HepG2 (cell line): ENCODE data around the gene ZNF780B. TPM values are rescaled to one million over a fixed set of nuclear protein-coding genes. Genes with fewer than 3 reads are reported as not detected.

ENCODE experiments used
- ATAC-seq: fragments of 200-7000 bp; cut with Tn5 transposase; 3 replicates; pipeline ENCODE4 v1.9.1; 2020; ENCODE audit warnings: mild to moderate bottlenecking, moderate library complexity
- BruUV-seq: library from RNA; stranded (reverse); fragments of 400-500 nt; replicated peaks from 2 replicates; lab custom pipeline; 2021; lab: Mats Ljungman, UMichigan
- CTCF ChIA-PET: fragments of 300-600 bp; formaldehyde crosslinking; extraction: SDS; loops from one replicate; lab custom pipeline; 2021; ENCODE audit warnings: low total read pairs, inconsistent platforms, low intra/inter-chr PET ratio; lab: Yijun Ruan, JAX
- POLR2A ChIA-PET: fragments of 350-600 bp; sonication (Branson Sonifier 250); formaldehyde crosslinking; loops from one replicate; lab custom pipeline; 2020; ENCODE audit warnings: antibody characterized with exemption, inconsistent platforms; lab: Yijun Ruan, JAX
- DNase-seq: peaks from one replicate; pipeline ENCODE4 v3.0.0-alpha.2; 2015; ENCODE audit warnings: low spot score
- FAIRE-seq: peaks from 3 replicates; lab custom pipeline; 2011; peaks lifted over from hg19 to GRCh38; lab: Jason Lieb, UNC
- H2AFZ ChIP-seq: one replicate; pipeline ENCODE4 v1.6.1; 2011; ENCODE audit warnings: low read length, inconsistent platforms
- H3K27ac ChIP-seq: fragments of 300-600 bp; 3 replicates; pipeline ENCODE4 v1.8.0; 2011; ENCODE audit warnings: mixed run types, mild to moderate bottlenecking, mixed read lengths, low read length, inconsistent platforms; ENCODE audit not compliant: insufficient read depth; ENCODE audit errors: extremely low read length
- H3K27me3 ChIP-seq, 2 experiments: fragments of 200-600 bp in 1 of 2; 2 replicates in 1 of 2; 3 replicates in 1 of 2; pipeline versions ENCODE4 v1.6.0 to v1.8.0; 2011; ENCODE audit warnings: low read length in 2 of 2, mild to moderate bottlenecking in 2 of 2, moderate library complexity in 2 of 2, inconsistent platforms in 1 of 2; ENCODE audit not compliant: insufficient read depth in 2 of 2, control insufficient read depth in 1 of 2
- H3K36me3 ChIP-seq, 2 experiments: fragments of 200-600 bp in 1 of 2; replicated peaks in 1 of 2; 2 replicates in 1 of 2; 3 replicates in 1 of 2; pipeline versions ENCODE4 v1.5.1 to v1.8.0; 2011; ENCODE audit warnings: low read length in 2 of 2, inconsistent platforms in 1 of 2; ENCODE audit not compliant: insufficient read depth in 2 of 2, control insufficient read depth in 1 of 2
- H3K4me1 ChIP-seq: 2 replicates; pipeline ENCODE4 v1.5.1; 2012; ENCODE audit warnings: low read length, inconsistent platforms; ENCODE audit not compliant: insufficient read depth
- H3K4me2 ChIP-seq: 2 replicates; pipeline ENCODE4 v1.6.0; 2011; ENCODE audit warnings: low read depth, low read length, inconsistent platforms
- H3K4me3 ChIP-seq, 3 experiments: fragments of 200-600 bp in 1 of 3; sonication (generic), shearing (Covaris generic) in 1 of 3; replicated peaks in 1 of 3; 2 replicates each; pipeline ENCODE4 v1.5.1; 2011 to 2016; ENCODE audit warnings: low read length in 3 of 3, inconsistent platforms in 2 of 3, low read depth in 2 of 3, mild to moderate bottlenecking in 2 of 3, control low read depth in 1 of 3, mixed read lengths in 1 of 3; ENCODE audit not compliant: insufficient read depth in 1 of 3
- H3K79me2 ChIP-seq: one replicate; pipeline ENCODE4 v1.6.1; 2011; ENCODE audit warnings: low read length, inconsistent platforms; ENCODE audit not compliant: insufficient read depth
- H3K9ac ChIP-seq: 2 replicates; pipeline ENCODE4 v1.6.0; 2011; ENCODE audit warnings: mild to moderate bottlenecking, low read depth, low read length, inconsistent platforms; ENCODE audit not compliant: insufficient read depth
- H3K9me3 ChIP-seq: 2 replicates; pipeline ENCODE4 v1.5.1; 2012; ENCODE audit warnings: mild to moderate bottlenecking, low read length
- H4K20me1 ChIP-seq: 2 replicates; pipeline ENCODE4 v1.6.0; 2011; ENCODE audit warnings: inconsistent platforms, mild to moderate bottlenecking, low read length, moderate library complexity; ENCODE audit not compliant: insufficient read depth
- CAMTA2 ChIP-seq: sonication (generic); formaldehyde crosslinking; IDR thresholded peaks from 2 replicates; pipeline ENCODE4 v1.4.0; 2020; ENCODE audit warnings: mild to moderate bottlenecking, missing genetic modification reagents, borderline replicate concordance
- CREM ChIP-seq, 2 experiments: sonication (generic) in 1 of 2; formaldehyde crosslinking in 1 of 2; IDR thresholded peaks; 2 replicates each; pipeline versions ENCODE4 v1.4.0 to v1.6.1; 2016 to 2020; ENCODE audit warnings: antibody characterized with exemption in 1 of 2, mild to moderate bottlenecking in 1 of 2, missing genetic modification reagents in 1 of 2
- FOSL1 ChIP-seq: sonication (generic); formaldehyde crosslinking; IDR thresholded peaks from 2 replicates; pipeline ENCODE4 v1.9.0; 2021; ENCODE audit warnings: missing genetic modification reagents, borderline replicate concordance
- NFE2L1 ChIP-seq: sonication (generic); formaldehyde crosslinking; IDR thresholded peaks from 2 replicates; pipeline ENCODE4 v1.4.0; 2020; ENCODE audit warnings: missing genetic modification reagents, mild to moderate bottlenecking, borderline replicate concordance
- NFYB ChIP-seq: sonication (generic); formaldehyde crosslinking; IDR thresholded peaks from 2 replicates; pipeline ENCODE4 v1.4.0; 2020; ENCODE audit warnings: missing genetic modification reagents
- RFX3 ChIP-seq: IDR thresholded peaks from 2 replicates; pipeline ENCODE4 v1.6.1; 2016; ENCODE audit warnings: missing biosample characterization, missing genetic modification reagents
- SIN3A ChIP-seq: IDR thresholded peaks from 2 replicates; pipeline ENCODE4 v1.6.1; 2011; ENCODE audit warnings: low read depth, mild to moderate bottlenecking, control low read depth, low read length, borderline replicate concordance
- ZNF430 ChIP-seq: sonication (generic); formaldehyde crosslinking; IDR thresholded peaks from 2 replicates; pipeline ENCODE4 v1.9.0; 2021; ENCODE audit warnings: mild to moderate bottlenecking, missing genetic modification reagents
- in situ Hi-C: cut with HindIII; loops from 2 replicates; pipeline ENCODE4 v1.10.0; 2017; ENCODE audit warnings: low pct_unique_long_range_greater_than_20kb; ENCODE audit not compliant: extremely low pct_ligation_motif_present
- intact Hi-C: fragments of 100-400 bp; cut with micrococcal nuclease; formaldehyde crosslinking; loops from one replicate; pipeline ENCODE4 v1.10.0; 2022; ENCODE audit not compliant: unreplicated experiment
- polyA plus RNA-seq, 8 experiments: library from polyadenylated mRNA; depleted of rRNA in 3 of 8; stranded (reverse) in 7 of 8; unstranded in 1 of 8; fragments of >200 nt; fragmentation: Illumina TruSeq in 4 of 8; extraction: Trizol in 4 of 8; gene quantifications; 2 replicates each; pipeline versions ENCODE4 v1.2.1 to v1.2.3, GENCODE V29; 2011 to 2016; ENCODE audit warnings: low read depth in 4 of 8, missing spikeins in 1 of 8, mixed read lengths in 1 of 8; ENCODE audit not compliant: insufficient read depth in 1 of 8
- total RNA-seq, 5 experiments: library from RNA; depleted of rRNA; stranded (reverse); fragments of >200 nt; fragmentation: Illumina TruSeq; extraction: Trizol; gene quantifications; 2 replicates each; pipeline ENCODE4 v1.2.3, GENCODE V29; 2016; ENCODE audit warnings: low read depth in 1 of 5
- TF ChIP-seq, protein P1 (sequence below): sonication (generic); formaldehyde crosslinking; IDR thresholded peaks from 2 replicates; pipeline ENCODE4 v1.5.0; 2020; ENCODE audit warnings: mild to moderate bottlenecking, low read depth, missing genetic modification reagents, borderline replicate concordance
- TF ChIP-seq, protein P2 (sequence below): sonication (generic); formaldehyde crosslinking; IDR thresholded peaks from 2 replicates; pipeline ENCODE4 v1.5.1; 2020; ENCODE audit warnings: mild to moderate bottlenecking, moderate library complexity, missing genetic modification reagents
- TF ChIP-seq, protein P3 (sequence below): sonication (generic); formaldehyde crosslinking; IDR thresholded peaks from 2 replicates; pipeline ENCODE4 v1.5.0; 2020; ENCODE audit warnings: mild to moderate bottlenecking, missing genetic modification reagents, borderline replicate concordance

Gene ZNF780B
- total and polyA plus RNA-seq, 2 of the 13 experiments (the other 11 are each of a cell fraction or from before 2014, with no cell fraction given) = 6.6 to 21.9 TPM

DNA sequence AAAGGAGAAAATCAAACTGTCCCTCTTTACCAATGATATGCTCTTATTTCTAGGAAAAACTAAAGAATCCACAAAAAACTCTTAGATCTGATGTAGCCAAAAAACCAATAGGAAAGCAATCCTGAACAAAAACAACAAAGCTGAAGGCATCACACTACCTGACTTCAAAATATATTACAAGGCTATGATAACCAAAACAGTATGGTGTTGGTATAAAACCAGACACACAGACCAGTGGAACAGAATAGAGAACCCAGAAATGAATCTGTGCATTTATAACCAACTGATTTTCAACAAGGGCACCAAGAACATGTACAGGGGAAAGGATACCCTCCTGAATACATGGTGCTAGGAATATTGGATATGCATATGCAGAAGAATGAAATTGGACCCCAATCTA is 68.9 kb downstream of the ZNF780B start (continued):
- TF ChIP-seq, protein P1, sequence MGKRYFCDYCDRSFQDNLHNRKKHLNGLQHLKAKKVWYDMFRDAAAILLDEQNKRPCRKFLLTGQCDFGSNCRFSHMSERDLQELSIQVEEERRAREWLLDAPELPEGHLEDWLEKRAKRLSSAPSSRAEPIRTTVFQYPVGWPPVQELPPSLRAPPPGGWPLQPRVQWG = no peak
- TF ChIP-seq FOSL1 (no peak), CAMTA2 (CRISPR knock-in tag) (no peak)
- TF ChIP-seq, all 625 proteins: peak for 0

DNA sequence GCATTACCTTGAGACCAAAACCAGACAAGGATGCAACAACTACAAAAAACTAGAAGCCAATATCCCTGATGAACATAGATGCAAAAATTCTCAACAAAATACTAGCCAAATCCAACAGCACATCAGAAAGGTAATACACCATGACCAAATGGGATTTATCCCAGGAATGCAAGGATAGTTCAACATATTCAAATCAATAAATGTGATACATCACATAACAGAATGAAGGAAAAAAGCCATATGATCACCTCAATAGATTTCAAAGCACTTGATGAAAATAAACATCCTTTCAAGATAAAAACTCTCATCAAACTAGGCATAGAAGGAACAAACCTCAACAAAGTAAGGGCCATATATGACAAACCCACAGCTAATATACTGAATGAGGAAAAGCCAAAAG is 69.4 kb downstream of the ZNF780B start:
- ATAC-seq (no peak), DNase-seq (no peak), FAIRE-seq (no peak)
- Histone ChIP-seq H3K27me3 (no peaks in the 10 kb centered on the region), H3K4me3 (no peak overlapping the region), H3K36me3 (peaks cover 0 to 1% of the 10 kb centered on the region in 2 experiments; a peak in 2 of 5 replicates), H3K9ac (no peak overlapping the region), H3K79me2 (peaks cover 14% of the 10 kb centered on the region), H3K4me2 (no peak overlapping the region), H4K20me1 (no peaks in the 10 kb centered on the region), H2AFZ (no peak overlapping the region), H3K27ac (no peak overlapping the region), H3K9me3 (peaks cover 14% of the 10 kb centered on the region), H3K4me1 (peaks cover 6% of the 10 kb centered on the region; the same call in 1 of the 2 replicates)
- CTCF ChIA-PET = no interaction called here
- intact Hi-C loops (no loop called here), in situ Hi-C loops (no loop called here)
- POLR2A ChIA-PET = no interaction called here
- BruUV-seq = no TSS peak
- TF ChIP-seq SIN3A (no peak), ZNF430 (no peak), NFYB (no peak), CREM (IDR thresholded peaks at IDR 0.05) (no peak), CREM (CRISPR knock-in tag; IDR thresholded peaks at IDR 0.05) (no peak), NFE2L1 (no peak), RFX3 (CRISPR knock-in tag) (no peak)
- TF ChIP-seq, protein P2, sequence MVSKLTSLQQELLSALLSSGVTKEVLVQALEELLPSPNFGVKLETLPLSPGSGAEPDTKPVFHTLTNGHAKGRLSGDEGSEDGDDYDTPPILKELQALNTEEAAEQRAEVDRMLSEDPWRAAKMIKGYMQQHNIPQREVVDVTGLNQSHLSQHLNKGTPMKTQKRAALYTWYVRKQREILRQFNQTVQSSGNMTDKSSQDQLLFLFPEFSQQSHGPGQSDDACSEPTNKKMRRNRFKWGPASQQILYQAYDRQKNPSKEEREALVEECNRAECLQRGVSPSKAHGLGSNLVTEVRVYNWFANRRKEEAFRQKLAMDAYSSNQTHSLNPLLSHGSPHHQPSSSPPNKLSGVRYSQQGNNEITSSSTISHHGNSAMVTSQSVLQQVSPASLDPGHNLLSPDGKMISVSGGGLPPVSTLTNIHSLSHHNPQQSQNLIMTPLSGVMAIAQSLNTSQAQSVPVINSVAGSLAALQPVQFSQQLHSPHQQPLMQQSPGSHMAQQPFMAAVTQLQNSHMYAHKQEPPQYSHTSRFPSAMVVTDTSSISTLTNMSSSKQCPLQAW (CRISPR knock-in tag) = no peak
- TF ChIP-seq, protein P3, sequence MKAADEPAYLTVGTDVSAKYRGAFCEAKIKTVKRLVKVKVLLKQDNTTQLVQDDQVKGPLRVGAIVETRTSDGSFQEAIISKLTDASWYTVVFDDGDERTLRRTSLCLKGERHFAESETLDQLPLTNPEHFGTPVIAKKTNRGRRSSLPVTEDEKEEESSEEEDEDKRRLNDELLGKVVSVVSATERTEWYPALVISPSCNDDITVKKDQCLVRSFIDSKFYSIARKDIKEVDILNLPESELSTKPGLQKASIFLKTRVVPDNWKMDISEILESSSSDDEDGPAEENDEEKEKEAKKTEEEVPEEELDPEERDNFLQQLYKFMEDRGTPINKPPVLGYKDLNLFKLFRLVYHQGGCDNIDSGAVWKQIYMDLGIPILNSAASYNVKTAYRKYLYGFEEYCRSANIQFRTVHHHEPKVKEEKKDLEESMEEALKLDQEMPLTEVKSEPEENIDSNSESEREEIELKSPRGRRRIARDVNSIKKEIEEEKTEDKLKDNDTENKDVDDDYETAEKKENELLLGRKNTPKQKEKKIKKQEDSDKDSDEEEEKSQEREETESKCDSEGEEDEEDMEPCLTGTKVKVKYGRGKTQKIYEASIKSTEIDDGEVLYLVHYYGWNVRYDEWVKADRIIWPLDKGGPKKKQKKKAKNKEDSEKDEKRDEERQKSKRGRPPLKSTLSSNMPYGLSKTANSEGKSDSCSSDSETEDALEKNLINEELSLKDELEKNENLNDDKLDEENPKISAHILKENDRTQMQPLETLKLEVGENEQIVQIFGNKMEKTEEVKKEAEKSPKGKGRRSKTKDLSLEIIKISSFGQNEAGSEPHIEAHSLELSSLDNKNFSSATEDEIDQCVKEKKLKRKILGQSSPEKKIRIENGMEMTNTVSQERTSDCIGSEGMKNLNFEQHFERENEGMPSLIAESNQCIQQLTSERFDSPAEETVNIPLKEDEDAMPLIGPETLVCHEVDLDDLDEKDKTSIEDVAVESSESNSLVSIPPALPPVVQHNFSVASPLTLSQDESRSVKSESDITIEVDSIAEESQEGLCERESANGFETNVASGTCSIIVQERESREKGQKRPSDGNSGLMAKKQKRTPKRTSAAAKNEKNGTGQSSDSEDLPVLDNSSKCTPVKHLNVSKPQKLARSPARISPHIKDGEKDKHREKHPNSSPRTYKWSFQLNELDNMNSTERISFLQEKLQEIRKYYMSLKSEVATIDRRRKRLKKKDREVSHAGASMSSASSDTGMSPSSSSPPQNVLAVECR (CRISPR knock-in tag) = no peak
